OCI-LY1 (cell line): ENCODE results near the gene ANAPC2.

Experiments
- H2AFZ ChIP-seq: fragments of 200-600 bp; sonication (generic), shearing (Covaris generic); 2 replicates; pipeline ENCODE4 v1.6.0; 2014; ENCODE audit warnings: antibody characterized with exemption, mild to moderate bottlenecking, low read length
- H3F3A ChIP-seq: fragments of 200-600 bp; sonication (generic), shearing (Covaris generic); 2 replicates; pipeline ENCODE4 v1.6.0; 2014; ENCODE audit warnings: mild to moderate bottlenecking, antibody characterized with exemption, low read length, moderate library complexity; ENCODE audit not compliant: insufficient read depth
- H3K27ac ChIP-seq: fragments of 200-600 bp; sonication (generic); 2 replicates; pipeline ENCODE4 v1.5.1; 2014; ENCODE audit warnings: low read length, mixed run types, mild to moderate bottlenecking, low read depth; ENCODE audit not compliant: poor library complexity, severe bottlenecking
- H3K27me3 ChIP-seq: fragments of 200-600 bp; sonication (generic); 2 replicates; pipeline ENCODE4 v1.6.0; 2014; ENCODE audit warnings: antibody characterized with exemption, mild to moderate bottlenecking, low read length, moderate library complexity; ENCODE audit not compliant: insufficient read depth
- H3K36me3 ChIP-seq: fragments of 200-600 bp; sonication (generic); 2 replicates; pipeline ENCODE4 v1.6.1; 2014; ENCODE audit warnings: mild to moderate bottlenecking, antibody characterized with exemption, low read length, moderate library complexity, mixed read lengths; ENCODE audit not compliant: insufficient read depth
- H3K4me1 ChIP-seq: fragments of 200-600 bp; sonication (generic); 2 replicates; pipeline ENCODE4 v1.5.1; 2014; ENCODE audit warnings: mild to moderate bottlenecking, low read length, moderate library complexity; ENCODE audit not compliant: insufficient read depth, severe bottlenecking
- H3K4me2 ChIP-seq: fragments of 200-600 bp; sonication (generic), shearing (Covaris generic); 2 replicates; pipeline ENCODE4 v1.6.1; 2014; ENCODE audit warnings: low read length
- H3K4me3 ChIP-seq: fragments of 200-600 bp; sonication (generic); 2 replicates; pipeline ENCODE4 v1.5.1; 2014; ENCODE audit warnings: low read length, low read depth, mild to moderate bottlenecking, mixed read lengths; ENCODE audit not compliant: poor library complexity, severe bottlenecking
- H3K79me2 ChIP-seq: fragments of 200-600 bp; shearing (Covaris generic); 2 replicates; pipeline ENCODE4 v1.6.1; 2016; ENCODE audit warnings: mixed run types, low read length, mixed read lengths; ENCODE audit not compliant: insufficient read depth
- H3K9ac ChIP-seq: fragments of 200-600 bp; sonication (generic), shearing (Covaris generic); 2 replicates; pipeline ENCODE4 v1.6.1; 2014; ENCODE audit warnings: mild to moderate bottlenecking, low read length, mixed read lengths
- H3K9me2 ChIP-seq: fragments of 200-600 bp; sonication (generic), shearing (Covaris generic); 2 replicates; pipeline ENCODE4 v1.6.1; 2014; ENCODE audit warnings: low read depth, mild to moderate bottlenecking, low read length, mixed read lengths
- H3K9me3 ChIP-seq: fragments of 200-600 bp; shearing (Covaris generic); 2 replicates; pipeline ENCODE4 v1.6.1; 2014; ENCODE audit warnings: low read length, mixed read lengths
- H4K20me1 ChIP-seq: fragments of 200-600 bp; sonication (generic), shearing (Covaris generic); 2 replicates; pipeline ENCODE4 v1.6.0; 2016; ENCODE audit warnings: mild to moderate bottlenecking, low read length; ENCODE audit not compliant: insufficient read depth
- EZH2 ChIP-seq: fragments of 200-600 bp; sonication (generic), shearing (Covaris generic); IDR thresholded peaks from 2 replicates; pipeline ENCODE4 v1.8.0; 2017; ENCODE audit warnings: borderline replicate concordance, mixed run types, mild to moderate bottlenecking, antibody characterized with exemption, low read length, moderate library complexity, mixed read lengths
- TF ChIP-seq, protein P1 (sequence below): fragments of 200-600 bp; sonication (generic), shearing (Covaris generic); IDR thresholded peaks from 2 replicates; pipeline ENCODE4 v1.5.1; 2017; ENCODE audit warnings: mild to moderate bottlenecking, antibody characterized with exemption, low read length, moderate library complexity, mixed read lengths

The ANAPC2 gene

DNA sequence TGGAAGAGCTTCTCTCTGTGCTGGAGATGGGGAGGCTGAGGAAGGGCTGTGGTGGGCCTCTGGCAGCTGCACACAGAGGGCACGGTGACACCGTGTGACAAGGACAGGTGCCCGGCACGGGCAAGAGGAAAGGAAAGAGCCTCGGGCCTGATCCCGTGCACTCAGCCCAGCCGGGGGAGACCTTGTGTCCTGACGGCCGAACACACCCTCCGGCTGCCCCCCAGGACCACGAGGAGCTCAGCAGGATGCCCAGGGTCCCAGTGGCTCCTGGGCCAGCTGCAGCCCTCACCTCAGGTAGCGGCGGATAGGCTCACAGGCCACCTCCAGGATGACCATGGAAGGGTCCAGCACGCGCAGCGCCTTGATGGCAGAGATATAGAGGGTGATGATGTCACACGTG, 5.5 kb downstream of the ANAPC2 start:
- Histone ChIP-seq H4K20me1 (no peaks in the 10 kb centered on the region), H3K36me3 (peaks cover 45% of the 10 kb centered on the region), H3K4me3 (no peak overlapping the region), H3K9ac (no peak overlapping the region), H3K9me2 (no peaks in the 10 kb centered on the region), H3K9me3 (no peaks in the 10 kb centered on the region), H3K27ac (no peak overlapping the region), H3K27me3 (no peaks in the 10 kb centered on the region), H3K4me2 (no peak overlapping the region), H2AFZ (no peak overlapping the region), H3K4me1 (peaks cover 19% of the 10 kb centered on the region), H3F3A (no peaks in the 10 kb centered on the region), H3K79me2 (peaks cover 2% of the 10 kb centered on the region)
- TF ChIP-seq, protein P1, sequence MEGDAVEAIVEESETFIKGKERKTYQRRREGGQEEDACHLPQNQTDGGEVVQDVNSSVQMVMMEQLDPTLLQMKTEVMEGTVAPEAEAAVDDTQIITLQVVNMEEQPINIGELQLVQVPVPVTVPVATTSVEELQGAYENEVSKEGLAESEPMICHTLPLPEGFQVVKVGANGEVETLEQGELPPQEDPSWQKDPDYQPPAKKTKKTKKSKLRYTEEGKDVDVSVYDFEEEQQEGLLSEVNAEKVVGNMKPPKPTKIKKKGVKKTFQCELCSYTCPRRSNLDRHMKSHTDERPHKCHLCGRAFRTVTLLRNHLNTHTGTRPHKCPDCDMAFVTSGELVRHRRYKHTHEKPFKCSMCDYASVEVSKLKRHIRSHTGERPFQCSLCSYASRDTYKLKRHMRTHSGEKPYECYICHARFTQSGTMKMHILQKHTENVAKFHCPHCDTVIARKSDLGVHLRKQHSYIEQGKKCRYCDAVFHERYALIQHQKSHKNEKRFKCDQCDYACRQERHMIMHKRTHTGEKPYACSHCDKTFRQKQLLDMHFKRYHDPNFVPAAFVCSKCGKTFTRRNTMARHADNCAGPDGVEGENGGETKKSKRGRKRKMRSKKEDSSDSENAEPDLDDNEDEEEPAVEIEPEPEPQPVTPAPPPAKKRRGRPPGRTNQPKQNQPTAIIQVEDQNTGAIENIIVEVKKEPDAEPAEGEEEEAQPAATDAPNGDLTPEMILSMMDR: no peak
- TF ChIP-seq EZH2: no peak

DNA sequence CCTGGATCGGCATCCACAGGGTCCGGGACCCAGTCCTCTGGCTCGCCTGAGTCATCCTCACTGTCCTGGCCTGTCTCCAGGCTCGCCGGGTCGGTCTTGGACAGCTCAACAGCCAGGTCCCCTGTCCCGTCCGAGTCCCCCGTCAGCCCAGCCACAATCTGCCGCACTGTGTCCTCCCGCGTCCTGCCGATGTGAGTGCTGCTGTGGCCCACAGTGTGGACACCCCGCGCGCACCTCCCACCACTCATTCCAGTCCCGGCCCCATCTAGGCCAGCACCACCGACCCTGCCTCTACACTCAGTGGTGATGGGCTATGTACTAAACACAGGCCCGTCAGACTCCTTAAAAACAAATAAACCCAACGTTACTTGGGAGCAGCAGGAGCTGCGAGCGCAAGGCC, 6.7 kb downstream of the ANAPC2 start:
- no peaks in the 10 kb centered on the region for H3K9me2 ChIP-seq
- no peaks in the 10 kb centered on the region for H3K27me3 ChIP-seq
- H3K4me1 ChIP-seq: peaks cover 8% of the 10 kb centered on the region
- no peak overlapping the region for H3K4me3 ChIP-seq
- H3K9ac ChIP-seq: no peak overlapping the region
- no peak overlapping the region for H3K4me2 ChIP-seq
- H3K36me3 ChIP-seq: peaks cover 41% of the 10 kb centered on the region
- H3F3A ChIP-seq: no peaks in the 10 kb centered on the region
- no peak overlapping the region for H2AFZ ChIP-seq
- no peak overlapping the region for H3K27ac ChIP-seq
- TF ChIP-seq, protein P1: no peak
- TF ChIP-seq EZH2: no peak
- H3K79me2 ChIP-seq: no peaks in the 10 kb centered on the region
- no peaks in the 10 kb centered on the region for H4K20me1 ChIP-seq
- no peaks in the 10 kb centered on the region for H3K9me3 ChIP-seq

DNA sequence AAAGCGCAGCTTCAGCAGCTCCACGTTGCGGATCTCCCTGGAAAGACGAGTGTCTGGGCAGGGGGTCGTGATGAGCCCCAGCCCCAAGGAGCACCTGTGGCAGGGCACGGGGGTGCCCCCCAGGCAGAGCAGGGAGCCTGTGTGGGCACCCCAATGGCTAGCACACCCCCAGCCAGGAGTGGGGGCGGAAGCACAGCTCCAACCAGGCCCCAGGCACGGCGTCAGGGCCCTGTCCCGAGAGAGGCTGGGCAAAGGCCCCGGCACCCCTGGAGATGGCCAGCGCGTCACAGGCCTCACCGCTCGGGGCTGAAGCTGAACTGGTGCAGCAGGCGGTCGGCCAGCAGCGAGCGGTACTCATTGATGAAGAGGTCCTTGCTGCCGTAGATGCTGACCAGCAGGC, 7.9 kb downstream of the ANAPC2 start:
- H4K20me1 ChIP-seq: no peaks in the 10 kb centered on the region
- peaks cover 4% of the 10 kb centered on the region; the same call in 1 of the 2 replicates for H3F3A ChIP-seq
- no peaks in the 10 kb centered on the region for H3K4me1 ChIP-seq
- no peak overlapping the region for H3K4me3 ChIP-seq
- no peak overlapping the region for H3K27ac ChIP-seq
- no peak overlapping the region for H3K9ac ChIP-seq
- H3K9me2 ChIP-seq: no peaks in the 10 kb centered on the region
- H3K36me3 ChIP-seq: peaks cover 41% of the 10 kb centered on the region
- H3K4me2 ChIP-seq: no peak overlapping the region
- H2AFZ ChIP-seq: no peak overlapping the region
- H3K79me2 ChIP-seq: no peaks in the 10 kb centered on the region
- no peaks in the 10 kb centered on the region for H3K27me3 ChIP-seq
- no peaks in the 10 kb centered on the region for H3K9me3 ChIP-seq
- no peak for TF ChIP-seq EZH2
- TF ChIP-seq, protein P1: no peak
